ENCODE data around the gene DDIT3. TPM values are rescaled to one million over a fixed set of nuclear protein-coding genes. Genes with fewer than 3 reads are reported as not detected.

The DDIT3 gene
- polyA plus RNA-seq, 1 experiment, result 64.9 TPM

GRCh38 chr12:57526477-57527126 lies 6.3 kb upstream of the DDIT3 start:
- CTCF ChIA-PET, result interaction anchor here (0.6 kb wide), 1 partner anchor 199 kb away, joined by 3 read pairs; no protein-coding TSS in a partner anchor
- Histone ChIP-seq H3K4me3 (ENCODE audit: low read depth, low read length) (no peak overlapping the region), H3K27ac (ENCODE audit: low read depth, low read length) (no peak overlapping the region), H3K27me3 (ENCODE audit: control insufficient read depth, insufficient read depth, low read length) (no peaks in the 10 kb centered on the region), H3K9me3 (ENCODE audit: control insufficient read depth, insufficient read depth, low read length) (no peaks in the 10 kb centered on the region)
- POLR2A ChIA-PET, result interaction anchor here (0.6 kb wide), 1 partner anchor 13 kb away, joined by 3 read pairs; no protein-coding TSS in a partner anchor
- DNase-seq (ENCODE audit: low read depth, low spot score), result no peak
- TF ChIP-seq CTCF (IDR thresholded peaks at IDR 0.05; ENCODE audit: low read depth, low read length), result no peak

GRCh38 chr12:57525615-57526383 lies 5.5 kb upstream of the DDIT3 start:
- no peak overlapping the region for H3K4me3 ChIP-seq (ENCODE audit: low read depth, low read length)
- no peaks in the 10 kb centered on the region for H3K9me3 ChIP-seq (ENCODE audit: control insufficient read depth, insufficient read depth, low read length)
- peak overlapping the region; percentile 21 for H3K27ac ChIP-seq (ENCODE audit: low read depth, low read length)
- CTCF ChIA-PET, result no interaction called here
- DNase-seq (ENCODE audit: low read depth, low spot score), result no peak
- TF ChIP-seq CTCF (IDR thresholded peaks at IDR 0.05; ENCODE audit: low read depth, low read length), result no peak
- H3K27me3 ChIP-seq (ENCODE audit: control insufficient read depth, insufficient read depth, low read length), result no peaks in the 10 kb centered on the region
- POLR2A ChIA-PET, result interaction anchor here (1.1 kb wide), 1 partner anchor 10 kb away, joined by 3 read pairs; no protein-coding TSS in a partner anchor

- CTCF ChIA-PET, result interaction anchor here (0.7 kb wide), 1 partner anchor 66 kb away, joined by 3 read pairs; no protein-coding TSS in a partner anchor
- Histone ChIP-seq H3K4me3 (ENCODE audit: low read depth, low read length) (peak overlapping the region; percentile 93), H3K9me3 (ENCODE audit: control insufficient read depth, insufficient read depth, low read length) (peaks cover under 1% of the 10 kb centered on the region; the same call in 1 of the 2 replicates), H3K27me3 (ENCODE audit: control insufficient read depth, insufficient read depth, low read length) (no peaks in the 10 kb centered on the region), H3K27ac (ENCODE audit: low read depth, low read length) (peak overlapping the region; percentile 21)
- DNase-seq (ENCODE audit: low read depth, low spot score), result no peak
- POLR2A ChIA-PET, result interaction anchor here (1.1 to 1.2 kb wide), 2 partner anchors 9 to 10 kb away, joined by 3 read pairs; no protein-coding TSS in a partner anchor
- TF ChIP-seq CTCF (IDR thresholded peaks at IDR 0.05; ENCODE audit: low read depth, low read length), result no peak
Observed at GRCh38 chr12:57524814-57525614, 4.7 kb upstream of the DDIT3 start.

DNA sequence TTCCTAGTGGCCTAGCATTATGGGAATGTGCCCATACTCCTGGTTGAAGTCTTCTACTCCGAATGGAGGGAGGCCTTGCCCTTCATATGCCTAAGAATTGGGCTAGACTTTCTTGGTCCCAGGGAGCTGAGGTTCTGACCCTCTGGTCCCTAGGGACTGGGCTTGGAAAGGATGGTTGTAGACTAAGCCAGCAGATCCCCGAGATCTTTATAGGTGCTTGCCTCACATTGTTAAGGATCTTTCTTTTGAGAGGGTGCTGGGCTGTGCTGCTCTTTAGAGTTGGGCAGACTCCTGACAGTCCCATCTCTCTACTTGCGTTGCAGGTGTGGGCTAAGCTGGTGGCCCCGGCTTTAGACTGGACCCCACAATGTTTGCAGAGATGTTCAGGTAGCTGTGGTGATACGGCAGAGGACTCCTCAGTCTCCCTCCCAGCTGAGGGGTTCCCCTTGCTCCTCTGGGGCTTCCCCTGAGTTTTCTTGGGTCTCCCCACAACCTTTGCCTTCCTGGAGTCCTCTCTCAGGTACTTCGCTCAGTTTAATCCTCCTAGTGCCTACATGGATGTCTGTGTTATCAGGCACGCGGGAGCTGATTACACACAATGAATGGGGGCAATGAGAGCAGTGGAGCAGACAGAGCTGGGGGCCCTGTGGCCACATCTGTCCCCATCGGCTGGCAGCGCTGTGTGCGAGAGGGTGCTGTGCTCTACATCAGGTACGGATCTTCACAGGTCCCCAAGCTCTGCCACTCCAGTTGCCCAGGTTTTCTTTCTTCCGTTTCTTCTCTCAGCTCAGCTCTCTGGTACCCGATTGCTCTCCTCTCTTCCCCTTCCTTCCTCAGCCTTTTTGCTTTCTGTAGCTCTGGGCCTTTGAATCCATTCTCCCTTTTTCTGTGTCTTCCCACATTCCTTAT lies 3.6 kb upstream of the DDIT3 start:
- H3K27ac ChIP-seq (ENCODE audit: low read depth, low read length), result peak overlapping the region; percentile 78
- H3K4me3 ChIP-seq (ENCODE audit: low read depth, low read length), result peak overlapping the region; percentile 93
- no peak for TF ChIP-seq CTCF (IDR thresholded peaks at IDR 0.05; ENCODE audit: low read depth, low read length)
- POLR2A ChIA-PET, result interaction anchor here (1.2 to 1.4 kb wide), 2 partner anchors 9 to 10 kb away, joined by 3 to 8 read pairs; no protein-coding TSS in a partner anchor
- no peaks in the 10 kb centered on the region for H3K27me3 ChIP-seq (ENCODE audit: control insufficient read depth, insufficient read depth, low read length)
- peaks cover 5% of the 10 kb centered on the region; the same call in 1 of the 2 replicates for H3K9me3 ChIP-seq (ENCODE audit: control insufficient read depth, insufficient read depth, low read length)
- CTCF ChIA-PET, result interaction anchor here (0.7 kb wide), 1 partner anchor 65 kb away, joined by 3 read pairs; no protein-coding TSS in a partner anchor
- DNase-seq (ENCODE audit: low read depth, low spot score), result no peak
